A549 (cell line): ENCODE data around the gene FCHSD1. TPM values are rescaled to one million over a fixed set of nuclear protein-coding genes. Genes with fewer than 3 reads are reported as not detected.

Experiments
- ATAC-seq, 2 experiments: fragments of 200-7000 bp in 1 of 2; fragments of >200 bp in 1 of 2; cut with Nextera tagmentation in 1 of 2; cut with Tn5 transposase in 1 of 2; 3 replicates each; pipeline versions ENCODE4 v1.8.0 to v1.9.1; 2018 to 2020; ENCODE audit warnings: mild to moderate bottlenecking in 1 of 2, moderate library complexity in 1 of 2
- CTCF ChIA-PET: fragments of 300-600 bp; sonication (Branson Sonifier 250); formaldehyde crosslinking; extraction: SDS; loops from one replicate; lab custom pipeline; 2021; ENCODE audit warnings: antibody characterized with exemption, inconsistent platforms; lab: Yijun Ruan, JAX
- POLR2A ChIA-PET: fragments of 350-600 bp; formaldehyde crosslinking; extraction: SDS; loops from one replicate; lab custom pipeline; 2021; ENCODE audit warnings: antibody characterized with exemption, inconsistent platforms; lab: Yijun Ruan, JAX
- DNase-seq, 2 experiments: peaks; one replicate each; pipeline versions ENCODE4 v3.0.0 to v3.0.0-alpha.2; 2011 to 2016; ENCODE audit warnings: low read depth in 1 of 2, low spot score in 1 of 2
- FAIRE-seq: peaks from 2 replicates; lab custom pipeline; 2011; peaks lifted over from hg19 to GRCh38; lab: Jason Lieb, UNC
- H3K27ac ChIP-seq, 2 experiments: fragments of >200 bp; sonication (Bioruptor Twin); formaldehyde crosslinking; 3 replicates each; pipeline ENCODE4 v1.5.1; 2016 to 2017
- H3K4me1 ChIP-seq: fragments of >200 bp; sonication (Bioruptor Twin); formaldehyde crosslinking; 3 replicates; pipeline ENCODE4 v1.6.1; 2016
- H3K4me2 ChIP-seq: fragments of >200 bp; sonication (Bioruptor Twin); formaldehyde crosslinking; 3 replicates; pipeline ENCODE4 v1.6.1; 2016
- H3K4me3 ChIP-seq: fragments of >200 bp; sonication (Bioruptor Twin); formaldehyde crosslinking; 3 replicates; pipeline ENCODE4 v1.5.1; 2016
- H3K9me3 ChIP-seq: fragments of >200 bp; sonication (Bioruptor Twin); formaldehyde crosslinking; 3 replicates; pipeline ENCODE4 v1.6.1; 2016
- ATOH8 ChIP-seq: fragments of 250-450 bp; sonication (Bioruptor Pico); IDR thresholded peaks from 2 replicates; pipeline ENCODE4 v1.5.0; 2020; ENCODE audit warnings: low read depth, mild to moderate bottlenecking, moderate library complexity
- CBX2 ChIP-seq: fragments of 200-600 bp; sonication (generic); IDR thresholded peaks from 2 replicates; pipeline ENCODE4 v1.6.1; 2016; ENCODE audit warnings: low read depth, mild to moderate bottlenecking, borderline replicate concordance
- CEBPB ChIP-seq, 2 experiments: fragments of >200 bp in 1 of 2; sonication (Bioruptor Twin) in 1 of 2; formaldehyde crosslinking in 1 of 2; IDR thresholded peaks; 2 replicates each; pipeline ENCODE4 v1.6.1; 2012 to 2016
- CHD2 ChIP-seq: fragments of 150-350 bp; IDR thresholded peaks from 2 replicates; pipeline ENCODE4 v1.6.1; 2014; ENCODE audit warnings: low read length; ENCODE audit not compliant: partially characterized antibody
- CHD4 ChIP-seq: fragments of 200-600 bp; sonication (generic); IDR thresholded peaks from 2 replicates; pipeline ENCODE4 v1.6.1; 2016; ENCODE audit warnings: antibody characterized with exemption, mild to moderate bottlenecking, borderline replicate concordance
- ESRRA ChIP-seq: fragments of 150-350 bp; IDR thresholded peaks from 2 replicates; pipeline ENCODE4 v1.6.1; 2014; ENCODE audit warnings: mild to moderate bottlenecking, low read length, borderline replicate concordance
- FOSL2 ChIP-seq, 2 experiments: fragments of 450-650 bp in 1 of 2; fragments of >200 bp in 1 of 2; sonication (Bioruptor Twin) in 1 of 2; formaldehyde crosslinking; IDR thresholded peaks; 2 replicates each; pipeline versions ENCODE4 v1.5.0 to v1.6.1; 2016 to 2020; ENCODE audit warnings: mild to moderate bottlenecking in 1 of 2, moderate library complexity in 1 of 2
- FOXS1 ChIP-seq: fragments of 250-450 bp; sonication (Bioruptor Pico); IDR thresholded peaks from 2 replicates; pipeline ENCODE4 v1.5.0; 2020; ENCODE audit warnings: mild to moderate bottlenecking, moderate library complexity
- HEYL ChIP-seq: fragments of 250-450 bp; sonication (Bioruptor Pico); IDR thresholded peaks from 2 replicates; pipeline ENCODE4 v1.8.0; 2021; ENCODE audit warnings: mild to moderate bottlenecking, moderate library complexity
- HOXB13 ChIP-seq: fragments of 250-450 bp; sonication (Bioruptor Pico); IDR thresholded peaks from 2 replicates; pipeline ENCODE4 v1.5.0; 2020; ENCODE audit warnings: low read depth, mild to moderate bottlenecking, moderate library complexity
- KDM1A ChIP-seq: fragments of 200-600 bp; sonication (generic); IDR thresholded peaks from 2 replicates; pipeline ENCODE4 v1.6.1; 2016; ENCODE audit warnings: low read depth, mild to moderate bottlenecking
- MAZ ChIP-seq: fragments of 150-350 bp; IDR thresholded peaks from 2 replicates; pipeline ENCODE4 v1.6.1; 2014; ENCODE audit warnings: antibody characterized with exemption, low read depth, low read length, borderline replicate concordance
- MYC ChIP-seq: IDR thresholded peaks from 2 replicates; pipeline ENCODE4 v1.6.1; 2012; ENCODE audit warnings: mild to moderate bottlenecking, inconsistent platforms, low read length, improper control_type of control experiment, borderline replicate concordance
- NFE2L2 ChIP-seq: fragments of 150-350 bp; conservative IDR thresholded peaks from 2 replicates; pipeline ENCODE4 v1.6.1; 2014; ENCODE audit warnings: low read length
- NR3C1 ChIP-seq: fragments of >200 bp; sonication (Bioruptor Twin); formaldehyde crosslinking; IDR thresholded peaks from 3 replicates; pipeline ENCODE4 v1.6.1; 2017
- PHF8 ChIP-seq: fragments of 200-600 bp; sonication (generic); IDR thresholded peaks from 2 replicates; pipeline ENCODE4 v1.6.1; 2016; ENCODE audit warnings: low read depth, mild to moderate bottlenecking, antibody characterized with exemption, moderate library complexity, borderline replicate concordance
- RARB ChIP-seq: fragments of 250-450 bp; sonication (Bioruptor Pico); IDR thresholded peaks from 2 replicates; pipeline ENCODE4 v1.8.0; 2021; ENCODE audit warnings: mild to moderate bottlenecking, moderate library complexity
- RCOR1 ChIP-seq: fragments of 150-350 bp; IDR thresholded peaks from 2 replicates; pipeline ENCODE4 v1.6.1; 2014; ENCODE audit warnings: antibody characterized with exemption, low read length, low read depth
- SMC3 ChIP-seq: fragments of >200 bp; sonication (Bioruptor Twin); formaldehyde crosslinking; IDR thresholded peaks from 3 replicates; pipeline ENCODE4 v1.6.1; 2018; ENCODE audit warnings: inconsistent platforms
- TP53 ChIP-seq: fragments of 250-450 bp; sonication (Bioruptor Pico); IDR thresholded peaks from 2 replicates; pipeline ENCODE4 v1.5.0; 2021; ENCODE audit warnings: mild to moderate bottlenecking, moderate library complexity
- ZC3H11A ChIP-seq: fragments of 450-650 bp; IDR thresholded peaks from 2 replicates; pipeline ENCODE4 v1.6.1; 2014; ENCODE audit warnings: antibody characterized with exemption, mild to moderate bottlenecking
- WGBS: methylation state at CpG from one replicate; pipeline ENCODE4 v1.1.6; 2017; ENCODE audit errors: missing lambda C conversion rate; 5-methylcytosine and 5-hydroxymethylcytosine counted together
- polyA plus RNA-seq, 4 experiments: library from polyadenylated mRNA; depleted of rRNA in 3 of 4; stranded (reverse); fragments of >200 nt; fragmentation: RNase III in 1 of 4; extraction: RNeasy Plus Mini Kit Qiagen cat#74134 plus additional on column Dnase treatment in 1 of 4; gene quantifications; 2 replicates in 3 of 4; 3 replicates in 1 of 4; pipeline ENCODE4 v1.2.3, GENCODE V29; 2011 to 2017
- TF ChIP-seq, protein P1 (sequence below): fragments of >200 bp; sonication (Bioruptor Twin); formaldehyde crosslinking; IDR thresholded peaks from 2 replicates; pipeline ENCODE4 v1.6.1; 2016

FCHSD1 gene
- polyA plus RNA-seq, 2 of the 4 experiments (the other 2 are of a cell fraction) = 12.2 to 14.5 TPM

- CTCF ChIA-PET = interaction anchor here (1.0 to 2.7 kb wide), 5 partner anchors 11 to 60 kb away, joined by 3 to 17 read pairs (median 5); partner anchors contain the start of gene DIAPH1
- no peak; a peak in 1 of 6 replicates for ATAC-seq
- Histone ChIP-seq H3K4me1 (peaks cover 4% of the 10 kb centered on the region; the same call in 1 of the 3 replicates), H3K4me2 (peak overlapping the region; percentile 67), H3K27ac (peak overlapping the region; percentile 61 to 90), H3K4me3 (peak overlapping the region; percentile 70), H3K9me3 (no peaks in the 10 kb centered on the region)
- DNase-seq = no peak
- WGBS = 78% methylated on average over 9 of the region's 9 CpGs
- no peak for FAIRE-seq
- TF ChIP-seq ZC3H11A (no peak), HEYL (CRISPR knock-in tag) (no peak), PHF8 (no peak), MYC (no peak), RCOR1 (no peak), CHD4 (no peak), RARB (CRISPR knock-in tag) (no peak), FOXS1 (no peak), NFE2L2 (no peak), TP53 (CRISPR knock-in tag) (no peak), CEBPB (IDR thresholded peaks at IDR 0.05) (no peak), MAZ (no peak), HOXB13 (no peak), CHD2 (no peak), ESRRA (no peak)
- TF ChIP-seq, protein P1, sequence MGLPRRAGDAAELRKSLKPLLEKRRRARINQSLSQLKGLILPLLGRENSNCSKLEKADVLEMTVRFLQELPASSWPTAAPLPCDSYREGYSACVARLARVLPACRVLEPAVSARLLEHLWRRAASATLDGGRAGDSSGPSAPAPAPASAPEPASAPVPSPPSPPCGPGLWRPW = no peak
- POLR2A ChIA-PET = interaction anchor here (1.7 kb wide), 1 partner anchor 15 kb away, joined by 14 read pairs; the partner anchor contains the start of genes HDAC3 and RELL2
Measured at GRCh38 chr5:141651728-141652105, 499 bp upstream of the FCHSD1 start.

GRCh38 chr5:141649972-141650371 lies 1.2 kb downstream of the FCHSD1 start:
- ChIA-PET CTCF (interaction anchor here (1.0 to 4.6 kb wide), 5 partner anchors 9 to 311 kb away, joined by 3 to 22 read pairs (median 6); partner anchors contain the start of genes HDAC3 and RELL2), POLR2A (no interaction called here)
- FAIRE-seq = no peak
- Histone ChIP-seq H3K4me3 (no peak overlapping the region), H3K4me2 (no peak overlapping the region), H3K4me1 (peaks cover 4% of the 10 kb centered on the region; the same call in 1 of the 3 replicates), H3K9me3 (no peaks in the 10 kb centered on the region)
- TF ChIP-seq FOXS1 (no peak), KDM1A (peak; percentile 61; the same call in 1 of the 2 replicates), SMC3 (no peak), CBX2 (no peak)
- TF ChIP-seq, all 56 proteins: peak for 1
- no peak overlapping the region for H3K27ac ChIP-seq
- no peak for DNase-seq
- no peak for ATAC-seq

DNA sequence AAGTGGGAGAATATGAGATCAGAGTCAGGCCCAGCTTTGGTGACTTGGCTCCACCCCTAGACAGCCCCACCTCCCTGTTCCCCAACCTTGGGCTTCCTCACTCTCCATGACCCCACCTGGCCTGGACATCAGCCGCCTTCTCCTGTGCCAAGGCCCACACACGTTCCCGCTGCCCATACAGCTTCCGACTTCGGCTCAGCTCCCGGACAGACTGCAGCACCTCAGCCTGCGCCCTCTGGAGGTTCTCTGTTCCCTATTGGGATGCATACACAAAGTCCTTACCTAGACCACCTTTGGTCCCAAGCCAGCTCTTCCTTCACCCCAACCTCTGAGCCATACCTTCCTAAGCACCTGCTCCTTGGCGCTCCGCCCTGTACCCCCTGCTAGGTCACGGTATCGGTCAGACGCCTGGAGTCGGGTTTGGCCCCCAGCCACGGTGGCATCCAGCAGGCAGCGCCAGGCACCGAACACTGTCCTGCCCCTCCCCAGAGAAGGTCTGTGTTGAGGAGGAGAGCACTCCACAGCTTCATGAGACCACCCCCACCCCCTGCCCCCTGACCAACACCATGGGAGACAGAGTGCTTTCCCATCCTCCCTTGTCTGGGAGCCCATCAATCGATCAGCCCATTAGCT lies 2.0 kb downstream of the FCHSD1 start:
- Histone ChIP-seq H3K9me3 (no peaks in the 10 kb centered on the region), H3K4me3 (no peak overlapping the region), H3K27ac (no peak overlapping the region), H3K4me1 (peaks cover 4% of the 10 kb centered on the region; the same call in 1 of the 3 replicates), H3K4me2 (no peak overlapping the region)
- WGBS = 96% methylated on average over 17 of the region's 17 CpGs
- ChIA-PET POLR2A (interaction anchor here (1.4 kb wide), 1 partner anchor 12 kb away, joined by 4 read pairs; the partner anchor contains the start of genes HDAC3 and RELL2), CTCF (interaction anchor here (1.0 to 4.6 kb wide), 5 partner anchors 8 to 57 kb away, joined by 3 to 22 read pairs (median 17); partner anchors contain the start of genes DIAPH1, HDAC3 and RELL2)
- TF ChIP-seq ATOH8 (CRISPR knock-in tag) (no peak), MAZ (no peak), CEBPB (IDR thresholded peaks at IDR 0.05) (no peak), KDM1A (no peak), FOSL2 (IDR thresholded peaks at IDR 0.05) (no peak), FOSL2 (CRISPR knock-in tag; IDR thresholded peaks at IDR 0.05) (no peak), HEYL (CRISPR knock-in tag) (no peak), NR3C1 (no peak)
- no peak for FAIRE-seq
- no peak for DNase-seq
- ATAC-seq = no peak
